Upper lobe of left lung (tissue), 6 donors: ENCODE data around the gene PEX10. TPM values are rescaled to one million over a fixed set of nuclear protein-coding genes. Genes with fewer than 3 reads are reported as not detected.

Source experiments
- ATAC-seq, 2 donors: fragments of 200-7000 bp; cut with Tn5 transposase; one replicate each; pipeline ENCODE4 v1.9.1; 2022; ENCODE audit warnings: mild to moderate bottlenecking in 2 of 2, moderate library complexity in 2 of 2; ENCODE audit not compliant: low FRiP score in 2 of 2
- DNase-seq, 2 donors: peaks; one replicate each; pipeline ENCODE4 v3.0.0-alpha.2; 2019 to 2020
- H3K27ac ChIP-seq, 4 donors: fragments of 200-600 bp; sonication (generic); one replicate each; pipeline ENCODE4 v1.5.1; 2016 to 2019
- H3K27me3 ChIP-seq, 4 donors: fragments of 200-600 bp; sonication (generic); one replicate each; pipeline ENCODE4 v1.5.1; 2017 to 2019
- H3K36me3 ChIP-seq, 4 donors: fragments of 200-600 bp; sonication (generic); one replicate each; pipeline ENCODE4 v1.5.1; 2016 to 2019
- H3K4me1 ChIP-seq, 4 donors: fragments of 200-600 bp; sonication (generic); one replicate each; pipeline ENCODE4 v1.5.1; 2018 to 2019
- H3K4me3 ChIP-seq, 4 donors: fragments of 200-600 bp; sonication (generic); one replicate each; pipeline ENCODE4 v1.5.1; 2017 to 2019; ENCODE audit warnings: mild to moderate bottlenecking in 2 of 4, moderate library complexity in 1 of 4
- H3K9me3 ChIP-seq, 4 donors: fragments of 200-600 bp; sonication (generic); one replicate each; pipeline ENCODE4 v1.5.1; 2018 to 2019
- EP300 ChIP-seq, 4 donors: sonication (generic); formaldehyde crosslinking; IDR thresholded peaks; one replicate each; pipeline ENCODE4 v1.5.1; 2017; ENCODE audit warnings: antibody characterized with exemption in 4 of 4, control low read depth in 2 of 4
- POLR2A ChIP-seq, 4 donors: fragments of 450-650 bp; IDR thresholded peaks; one replicate each; pipeline ENCODE4 v1.5.1; 2016 to 2017; ENCODE audit warnings: antibody characterized with exemption in 4 of 4, mild to moderate bottlenecking in 2 of 4
- POLR2AphosphoS5 ChIP-seq, 2 donors: sonication (generic); formaldehyde crosslinking; IDR thresholded peaks; one replicate each; pipeline ENCODE4 v1.5.1; 2017; ENCODE audit warnings: antibody characterized with exemption in 2 of 2
- WGBS, 2 donors: methylation state at CpG; one replicate each; pipeline ENCODE4 v1.1.5; 2017 to 2018; 5-methylcytosine and 5-hydroxymethylcytosine counted together
- total RNA-seq, 6 donors: library from RNA; depleted of rRNA in 4 of 6; stranded (reverse); fragments of >200 nt in 4 of 6; gene quantifications; one replicate each; pipeline versions ENCODE4 v1.1.0 to v1.2.1, GENCODE V29; 2016 to 2021
- TF ChIP-seq, protein P1 (sequence below), 6 experiments: fragments of 450-650 bp in 4 of 6; fragments of 200-600 bp in 2 of 6; sonication (generic) in 2 of 6; IDR thresholded peaks; one replicate each; pipeline ENCODE4 v1.5.1; 2016 to 2019; ENCODE audit warnings: antibody characterized with exemption in 6 of 6
- donor health status: DM: no; HTN: no; CAD: no; lungs with moderate emphysema.
- donor health status: DM: no; HTN: yes; CAD: no; lungs with severe emphysema.

PEX10 gene
- total RNA-seq, 6 donors from 2014 or later: 15.7 to 32.1 (median 19.9) TPM

DNA sequence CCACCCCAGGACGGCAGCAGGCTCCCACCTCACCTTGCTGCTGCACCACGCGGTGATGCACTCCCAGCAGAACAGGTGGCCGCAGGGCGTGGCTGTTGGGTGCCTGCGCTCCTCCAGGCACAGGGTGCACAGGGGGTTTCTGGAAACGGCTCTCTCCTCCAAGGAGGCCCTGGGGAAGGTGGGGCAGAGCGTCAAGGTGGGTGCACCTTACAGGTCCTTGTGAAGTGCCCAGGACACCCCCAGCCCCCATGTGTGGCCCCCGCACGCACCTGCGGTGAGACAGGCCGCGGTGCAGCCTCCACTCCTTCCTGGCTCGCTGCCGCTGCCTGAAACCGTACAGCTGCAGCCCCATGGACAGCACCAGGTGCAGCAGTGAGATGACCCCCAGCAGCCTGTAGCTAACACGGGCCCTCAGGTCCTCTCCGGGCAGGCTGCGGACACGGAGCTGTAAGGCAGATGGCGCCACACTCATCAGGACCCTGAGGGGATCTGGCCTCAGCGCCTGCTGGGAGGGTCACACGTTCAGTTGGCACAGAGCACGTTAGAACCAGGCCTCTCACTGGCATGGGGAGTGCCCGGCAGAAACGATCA lies 5.8 kb downstream of the PEX10 start:
- 89 to 91% methylated on average over 7 to 21 of the region's 26 CpGs for WGBS, 2 donors
- no peak for ATAC-seq
- Histone ChIP-seq H3K27me3 (no peaks in the 10 kb centered on the region), H3K9me3 (no peaks in the 10 kb centered on the region), H3K36me3 (peaks cover 21 to 76% (median 58%) of the 10 kb centered on the region in 4 donors), H3K4me1 (peaks cover 3 to 4% (median 3%) of the 10 kb centered on the region in 4 donors), H3K27ac (no peak overlapping the region), H3K4me3 (no peak overlapping the region)
- TF ChIP-seq EP300 (IDR thresholded peaks at IDR 0.05) (no peak), POLR2AphosphoS5 (IDR thresholded peaks at IDR 0.05) (no peak), POLR2A (IDR thresholded peaks at IDR 0.05) (no peak)
- TF ChIP-seq, protein P1, sequence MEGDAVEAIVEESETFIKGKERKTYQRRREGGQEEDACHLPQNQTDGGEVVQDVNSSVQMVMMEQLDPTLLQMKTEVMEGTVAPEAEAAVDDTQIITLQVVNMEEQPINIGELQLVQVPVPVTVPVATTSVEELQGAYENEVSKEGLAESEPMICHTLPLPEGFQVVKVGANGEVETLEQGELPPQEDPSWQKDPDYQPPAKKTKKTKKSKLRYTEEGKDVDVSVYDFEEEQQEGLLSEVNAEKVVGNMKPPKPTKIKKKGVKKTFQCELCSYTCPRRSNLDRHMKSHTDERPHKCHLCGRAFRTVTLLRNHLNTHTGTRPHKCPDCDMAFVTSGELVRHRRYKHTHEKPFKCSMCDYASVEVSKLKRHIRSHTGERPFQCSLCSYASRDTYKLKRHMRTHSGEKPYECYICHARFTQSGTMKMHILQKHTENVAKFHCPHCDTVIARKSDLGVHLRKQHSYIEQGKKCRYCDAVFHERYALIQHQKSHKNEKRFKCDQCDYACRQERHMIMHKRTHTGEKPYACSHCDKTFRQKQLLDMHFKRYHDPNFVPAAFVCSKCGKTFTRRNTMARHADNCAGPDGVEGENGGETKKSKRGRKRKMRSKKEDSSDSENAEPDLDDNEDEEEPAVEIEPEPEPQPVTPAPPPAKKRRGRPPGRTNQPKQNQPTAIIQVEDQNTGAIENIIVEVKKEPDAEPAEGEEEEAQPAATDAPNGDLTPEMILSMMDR (IDR thresholded peaks at IDR 0.05): no peak
- DNase-seq: no peak

DNA sequence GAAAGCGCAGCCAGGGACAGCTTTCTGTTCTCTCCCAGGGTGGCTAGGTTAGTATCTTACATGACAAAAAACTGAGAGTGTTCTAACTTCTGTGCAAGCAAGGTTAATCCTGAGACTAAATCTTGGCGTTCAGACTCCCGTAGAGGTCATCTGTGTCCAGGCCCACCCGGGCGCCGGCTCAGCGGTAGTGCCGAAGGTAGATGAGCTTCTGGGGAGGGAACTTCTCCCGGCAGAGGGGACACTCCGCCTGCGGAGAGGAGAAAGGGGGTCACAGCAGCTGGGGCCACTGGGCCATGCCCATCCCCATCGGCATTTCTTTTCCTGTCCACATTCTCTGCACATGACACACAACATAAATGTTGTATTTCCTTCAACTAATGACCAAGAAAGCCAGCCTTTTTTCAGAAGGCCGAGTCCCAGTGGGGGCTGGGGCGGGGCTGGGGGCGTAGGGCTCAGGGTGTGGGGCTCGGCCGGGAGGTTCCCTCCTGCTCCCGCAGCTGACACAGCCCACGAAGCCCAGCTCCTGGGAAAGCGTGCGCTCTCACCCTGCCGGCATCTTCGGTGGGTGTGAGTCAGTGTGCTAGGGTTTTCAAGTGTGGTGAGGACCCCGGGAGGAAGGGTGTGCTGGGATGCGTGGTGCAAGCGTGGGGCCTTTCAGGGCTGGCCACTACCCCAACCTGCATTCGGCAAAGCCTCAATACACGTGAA lies 6.6 kb downstream of the PEX10 start:
- H3K27me3 ChIP-seq: no peaks in the 10 kb centered on the region
- no peak overlapping the region for H3K27ac ChIP-seq
- H3K9me3 ChIP-seq: no peaks in the 10 kb centered on the region
- whole genome bisulfite sequencing, 2 donors: 86% methylated on average over 16 to 28 of the region's 28 CpGs
- no peak for ATAC-seq
- no peaks in the 10 kb centered on the region for H3K4me1 ChIP-seq
- no peak overlapping the region for H3K4me3 ChIP-seq
- H3K36me3 ChIP-seq: peaks cover 24 to 81% (median 61%) of the 10 kb centered on the region in 4 donors
- DNase-seq: no peak
- no peak for TF ChIP-seq POLR2AphosphoS5 (IDR thresholded peaks at IDR 0.05)
- no peak for TF ChIP-seq EP300 (IDR thresholded peaks at IDR 0.05)
- no peak for TF ChIP-seq POLR2A (IDR thresholded peaks at IDR 0.05)
- TF ChIP-seq, protein P1 (IDR thresholded peaks at IDR 0.05): no peak

DNA sequence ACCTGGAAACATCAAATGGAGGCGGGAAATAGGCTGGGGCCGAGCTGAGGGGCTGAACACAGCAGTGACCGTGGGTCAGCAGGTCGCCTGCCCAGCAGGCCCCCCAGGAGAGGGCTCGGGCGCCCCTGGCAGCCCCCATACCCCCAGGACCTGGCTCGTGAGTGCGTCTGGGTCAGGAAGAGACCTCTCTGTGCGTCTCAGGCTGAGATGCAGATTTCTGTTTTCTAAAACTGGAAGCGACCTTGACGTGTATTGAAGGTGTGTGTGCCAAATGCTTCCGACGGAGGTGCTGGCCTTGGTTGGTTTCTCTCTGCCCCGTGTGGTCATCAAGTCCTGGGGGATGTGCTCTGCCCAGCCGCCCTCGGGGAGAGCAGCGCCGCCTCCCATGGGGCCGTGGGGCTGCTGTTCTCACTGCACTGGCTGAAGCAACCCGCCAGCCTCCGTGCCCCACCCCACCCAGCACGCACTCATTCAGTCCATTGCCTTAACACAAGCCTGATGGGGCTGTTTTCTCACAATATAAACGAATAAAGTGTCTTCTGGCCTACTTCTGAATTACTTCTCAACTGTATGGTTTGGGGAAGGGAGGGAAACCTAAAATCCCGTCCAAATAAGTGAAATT lies 7.4 kb downstream of the PEX10 start:
- TF ChIP-seq EP300 (IDR thresholded peaks at IDR 0.05): no peak
- TF ChIP-seq POLR2AphosphoS5 (IDR thresholded peaks at IDR 0.05): no peak
- WGBS, 2 donors: 89 to 90% methylated on average over 18 to 24 of the region's 24 CpGs
- Histone ChIP-seq H3K36me3 (peaks cover 28 to 89% (median 68%) of the 10 kb centered on the region in 4 donors), H3K4me3 (no peak overlapping the region), H3K4me1 (no peaks in the 10 kb centered on the region), H3K9me3 (no peaks in the 10 kb centered on the region), H3K27me3 (no peaks in the 10 kb centered on the region), H3K27ac (no peak overlapping the region)
- DNase-seq (no peak), ATAC-seq (no peak)

DNA sequence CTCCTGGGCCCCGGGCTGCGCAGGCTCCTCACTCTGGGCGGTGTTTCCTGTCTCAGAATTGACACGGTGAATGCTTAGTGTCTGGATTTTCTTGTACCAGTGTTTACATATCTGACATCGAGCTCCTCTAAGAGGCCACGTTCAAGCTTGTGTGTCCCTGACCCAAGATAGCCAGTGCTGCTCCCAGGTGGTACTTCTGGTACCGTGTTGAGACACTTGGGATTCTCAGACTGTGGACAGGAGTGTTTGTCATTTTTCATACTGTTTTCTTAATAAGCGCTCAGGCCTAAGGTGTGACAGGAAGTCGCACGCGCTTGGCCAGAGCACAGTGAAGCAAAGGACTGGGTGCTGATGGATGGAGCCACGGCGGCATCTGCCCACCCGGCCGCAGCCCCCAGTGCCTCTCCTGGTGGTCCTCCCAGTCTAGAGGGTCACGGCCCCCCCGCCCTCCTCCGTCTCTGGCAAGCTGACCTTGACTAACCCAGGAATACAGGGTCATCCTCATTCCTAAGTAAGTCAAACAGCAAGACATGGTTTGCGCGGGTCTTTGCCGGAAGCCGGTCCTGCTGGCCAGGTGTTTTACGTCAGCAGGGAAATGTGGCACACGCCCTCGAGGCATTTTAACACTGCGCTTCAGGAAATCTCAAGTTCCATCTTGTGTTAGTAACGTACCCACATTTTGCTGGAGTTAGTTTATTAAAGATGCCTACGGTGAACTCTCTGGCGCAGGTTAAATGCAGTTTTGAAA lies 8.0 kb downstream of the PEX10 start:
- no peaks in the 10 kb centered on the region for H3K27me3 ChIP-seq
- TF ChIP-seq EP300 (IDR thresholded peaks at IDR 0.05) (no peak), POLR2A (IDR thresholded peaks at IDR 0.05) (no peak), POLR2AphosphoS5 (IDR thresholded peaks at IDR 0.05) (no peak)
- TF ChIP-seq, protein P1 (IDR thresholded peaks at IDR 0.05): no peak
- WGBS, 2 donors: 82% methylated on average over 29 of the region's 29 CpGs
- peaks cover 31 to 91% (median 75%) of the 10 kb centered on the region in 4 donors for H3K36me3 ChIP-seq
- H3K9me3 ChIP-seq: no peaks in the 10 kb centered on the region
- no peak for DNase-seq
- H3K4me3 ChIP-seq: no peak overlapping the region
- no peaks in the 10 kb centered on the region for H3K4me1 ChIP-seq
- H3K27ac ChIP-seq: no peak overlapping the region
- no peak for ATAC-seq

DNA sequence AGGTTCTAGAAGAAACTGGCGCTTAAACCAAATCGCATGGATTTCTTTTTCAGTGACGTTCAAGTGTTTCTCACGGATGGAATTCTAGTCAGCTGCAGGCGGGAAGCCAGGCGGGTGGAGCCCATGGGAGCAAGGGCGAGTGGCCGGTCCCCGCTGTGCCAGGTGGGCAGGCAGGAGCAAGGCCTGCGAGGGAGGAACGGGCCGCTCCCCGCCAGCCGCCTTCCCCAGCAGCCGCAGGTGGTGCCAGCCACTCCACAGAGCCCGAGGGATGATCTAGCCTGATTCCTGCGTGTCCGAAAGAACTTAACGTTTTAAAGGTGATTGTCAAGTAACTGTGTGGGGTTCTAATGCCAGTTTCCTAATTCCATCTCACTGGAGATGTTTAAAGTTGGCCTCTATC lies 9.1 kb downstream of the PEX10 start:
- H3K27me3 ChIP-seq: no peaks in the 10 kb centered on the region
- no peaks in the 10 kb centered on the region for H3K9me3 ChIP-seq
- no peak for DNase-seq
- 88 to 90% methylated on average over 19 of the region's 19 CpGs for WGBS, 2 donors
- no peak for ATAC-seq
- no peak overlapping the region for H3K4me3 ChIP-seq
- H3K27ac ChIP-seq: no peak overlapping the region
- H3K4me1 ChIP-seq: no peaks in the 10 kb centered on the region
- H3K36me3 ChIP-seq: peaks cover 31 to 96% (median 77%) of the 10 kb centered on the region in 4 donors
- TF ChIP-seq, protein P1 (IDR thresholded peaks at IDR 0.05): no peak
- TF ChIP-seq POLR2A (IDR thresholded peaks at IDR 0.05) (no peak), EP300 (IDR thresholded peaks at IDR 0.05) (no peak), POLR2AphosphoS5 (IDR thresholded peaks at IDR 0.05) (no peak)
